Fibroblast of the aortic adventitia (primary cell): ENCODE results near the gene HEXIM1. TPM values are rescaled to one million over a fixed set of nuclear protein-coding genes. Genes with fewer than 3 reads are reported as not detected.
A peak's percentile ranks its signal among the peaks of the same experiment; 100 is the strongest.

Source experiments
- DNase-seq: peaks from one replicate; pipeline ENCODE4 v3.0.0-alpha.2; 2010; ENCODE audit warnings: low read depth
- H3K4me3 ChIP-seq: 2 replicates; pipeline ENCODE4 v1.5.1; 2011; ENCODE audit warnings: low read depth, mild to moderate bottlenecking, control low read depth, low read length, moderate library complexity
- CTCF ChIP-seq: IDR thresholded peaks from 2 replicates; pipeline ENCODE4 v1.5.1; 2011; ENCODE audit warnings: mild to moderate bottlenecking, low read length, control low read depth, inconsistent platforms; ENCODE audit not compliant: insufficient read depth
- total RNA-seq: library from RNA; depleted of rRNA; stranded (reverse); fragments of >200 nt; gene quantifications from 2 replicates; pipeline ENCODE4 v1.2.3, GENCODE V29; 2012; ENCODE audit warnings: low replicate concordance

The HEXIM1 gene
- total RNA-seq, 1 donor = 10.0 TPM

GRCh38 chr17:45164734-45165269 is 16.5 kb downstream of the HEXIM1 start:
- no peak for DNase-seq
- TF ChIP-seq CTCF = no peak
- H3K4me3 ChIP-seq = no peak overlapping the region

GRCh38 chr17:45168991-45169752 is 20.9 kb downstream of the HEXIM1 start:
- no peak for TF ChIP-seq CTCF
- no peak overlapping the region for H3K4me3 ChIP-seq
- no peak for DNase-seq

- DNase-seq = no peak
- peak overlapping the region; percentile 5 for H3K4me3 ChIP-seq
- TF ChIP-seq CTCF = no peak
Measured at GRCh38 chr17:45170280-45170930, 22.1 kb downstream of the HEXIM1 start.

- no peak for TF ChIP-seq CTCF
- peak; percentile 87 for DNase-seq
- H3K4me3 ChIP-seq = peak overlapping the region; percentile 55
Measured at GRCh38 chr17:45170931-45171337, 22.7 kb downstream of the HEXIM1 start.

GRCh38 chr17:45171338-45172231 is 23.3 kb downstream of the HEXIM1 start:
- peak overlapping the region; percentile 55 for H3K4me3 ChIP-seq
- no peak for DNase-seq
- TF ChIP-seq CTCF = no peak

- TF ChIP-seq CTCF = no peak
- peak overlapping the region; percentile 55 for H3K4me3 ChIP-seq
- no peak for DNase-seq
Measured at GRCh38 chr17:45172232-45172540, 23.9 kb downstream of the HEXIM1 start.
